CD8-positive, alpha-beta memory T cell (primary cell): Measurements from ENCODE around the gene RIMS3. TPM values are rescaled to one million over a fixed set of nuclear protein-coding genes. Genes with fewer than 3 reads are reported as not detected.
A peak's percentile ranks its signal among the peaks of the same experiment; 100 is the strongest.
"Not testable (repeated sequence)": the region's sequence is repeated elsewhere in the genome, so short reads cannot be mapped to it uniquely, and the experiment has no call there.

Experiments
- CTCF ChIA-PET: fragments of 350-600 bp; sonication (Branson Sonifier 250); formaldehyde crosslinking; loops from one replicate; lab custom pipeline; 2021; ENCODE audit warnings: antibody characterized with exemption; lab: Charles Lee
- POLR2A ChIA-PET: fragments of 350-600 bp; sonication (Branson Sonifier 250); formaldehyde crosslinking; loops from one replicate; lab custom pipeline; 2021; ENCODE audit warnings: antibody characterized with exemption; lab: Charles Lee
- DNase-seq, 5 donors: peaks; one replicate each; pipeline versions ENCODE4 v3.0.0 to v3.0.0-alpha.2; 2020 to 2022; ENCODE audit warnings: mixed read lengths in 1 of 5
- H3K27ac ChIP-seq: one replicate; pipeline ENCODE4 v1.7.0; 2013; ENCODE audit warnings: low read depth, mild to moderate bottlenecking, low read length, moderate library complexity
- H3K27me3 ChIP-seq: 2 replicates; pipeline ENCODE4 v1.7.0; 2013; ENCODE audit warnings: low read length, mild to moderate bottlenecking; ENCODE audit not compliant: insufficient read depth, poor library complexity, severe bottlenecking
- H3K36me3 ChIP-seq: 2 replicates; pipeline ENCODE4 v1.7.0; 2013; ENCODE audit warnings: mild to moderate bottlenecking, low read length, moderate library complexity; ENCODE audit not compliant: insufficient read depth
- H3K4me1 ChIP-seq: 2 replicates; pipeline ENCODE4 v1.7.0; 2013; ENCODE audit warnings: mild to moderate bottlenecking, low read length, moderate library complexity; ENCODE audit not compliant: insufficient read depth
- H3K4me3 ChIP-seq: 2 replicates; pipeline ENCODE4 v1.7.0; 2013; ENCODE audit warnings: mild to moderate bottlenecking, low read length
- H3K9me3 ChIP-seq: 2 replicates; pipeline ENCODE4 v1.7.0; 2013; ENCODE audit warnings: mild to moderate bottlenecking, low read length
- H3K27ac Mint-ChIP-seq, 8 donors: one replicate each; pipeline ENCODE4 v1.8.0; 2020 to 2021; ENCODE audit warnings: mixed read lengths in 8 of 8, mild to moderate bottlenecking in 6 of 8, inconsistent platforms in 3 of 8, moderate library complexity in 3 of 8
- H3K27me3 Mint-ChIP-seq, 2 donors: one replicate each; pipeline ENCODE4 v1.8.0; 2020 to 2021; ENCODE audit warnings: mixed read lengths in 2 of 2, mild to moderate bottlenecking in 1 of 2, moderate library complexity in 1 of 2
- H3K36me3 Mint-ChIP-seq, 3 donors: one replicate each; pipeline ENCODE4 v1.8.0; 2020 to 2021; ENCODE audit warnings: mixed read lengths in 3 of 3, inconsistent platforms in 1 of 3, mild to moderate bottlenecking in 1 of 3
- H3K4me1 Mint-ChIP-seq, 3 donors: one replicate each; pipeline ENCODE4 v1.8.0; 2020 to 2021; ENCODE audit warnings: mixed read lengths in 3 of 3, inconsistent platforms in 1 of 3, mild to moderate bottlenecking in 1 of 3
- H3K4me3 Mint-ChIP-seq, 7 donors: one replicate each; pipeline ENCODE4 v1.8.0; 2020 to 2021; ENCODE audit warnings: mixed read lengths in 7 of 7, mild to moderate bottlenecking in 6 of 7, moderate library complexity in 4 of 7, inconsistent platforms in 2 of 7
- H3K9me3 Mint-ChIP-seq, 5 donors: one replicate each; pipeline ENCODE4 v1.8.0; 2020 to 2022; ENCODE audit warnings: mixed read lengths in 5 of 5, mild to moderate bottlenecking in 3 of 5, moderate library complexity in 2 of 5, inconsistent platforms in 1 of 5
- polyA plus RNA-seq: library from polyadenylated mRNA; unstranded; fragments of 300-500 nt; fragmentation: Illumina TruSeq; gene quantifications from one replicate; pipeline ENCODE4 v1.2.3, GENCODE V29; 2021
- total RNA-seq, 2 experiments: library from RNA; stranded (reverse); gene quantifications; one replicate each; pipeline ENCODE4 v1.2.3, GENCODE V29; 2021

RIMS3 gene
- total and polyA plus RNA-seq, 3 experiments from 2014 or later = 1.4 to 5.4 (median 1.7) TPM

- ChIA-PET CTCF (interaction anchor here (2.1 kb wide), 1 partner anchor 34 kb away, joined by 4 read pairs; no protein-coding TSS in a partner anchor), POLR2A (no interaction called here)
- no peaks in the 10 kb centered on the region for H3K36me3 ChIP-seq
- H3K27ac ChIP-seq = no peak overlapping the region
- Mint-ChIP-seq H3K4me1 (peaks cover 11 to 21% (median 17%) of the 10 kb centered on the region in 3 donors), H3K27ac (peak overlapping the region in 5 of 8 donors; percentile 8 to 86 (median 34)), H3K27me3 (no peaks in the 10 kb centered on the region), H3K4me3 (peak overlapping the region in 1 of 7 donors; percentile 63), H3K9me3 (no peaks in the 10 kb centered on the region), H3K36me3 (peaks cover 0 to 3% (median 0%) of the 10 kb centered on the region in 3 donors)
- H3K27me3 ChIP-seq = no peaks in the 10 kb centered on the region
- no peak overlapping the region for H3K4me3 ChIP-seq
- peaks cover 2% of the 10 kb centered on the region for H3K4me1 ChIP-seq
- DNase-seq = no peak
- no peaks in the 10 kb centered on the region for H3K9me3 ChIP-seq
Observed at GRCh38 chr1:40634901-40635655, 30.4 kb downstream of the RIMS3 start.

GRCh38 chr1:40633931-40634376 lies 31.5 kb downstream of the RIMS3 start:
- Mint-ChIP-seq H3K4me1 (peaks cover 23 to 30% (median 26%) of the 10 kb centered on the region in 3 donors), H3K4me3 (no peak overlapping the region)
- CTCF ChIA-PET = interaction anchor here (2.1 kb wide), 1 partner anchor 36 kb away, joined by 4 read pairs; no protein-coding TSS in a partner anchor

GRCh38 chr1:40633523-40633922 lies 32.0 kb downstream of the RIMS3 start:
- Mint-ChIP-seq H3K27ac (peak overlapping the region in 4 of 8 donors; percentile 2 to 42 (median 16)), H3K27me3 (no peaks in the 10 kb centered on the region), H3K4me1 (peaks cover 27 to 34% (median 30%) of the 10 kb centered on the region in 3 donors), H3K9me3 (no peaks in the 10 kb centered on the region), H3K36me3 (peaks cover 0 to 3% (median 0%) of the 10 kb centered on the region in 3 donors), H3K4me3 (no peak overlapping the region)
- H3K27me3 ChIP-seq = no peaks in the 10 kb centered on the region
- no peak overlapping the region for H3K27ac ChIP-seq
- H3K36me3 ChIP-seq = no peaks in the 10 kb centered on the region
- peaks cover 16% of the 10 kb centered on the region for H3K4me1 ChIP-seq
- no peaks in the 10 kb centered on the region for H3K9me3 ChIP-seq
- no peak for DNase-seq
- no peak overlapping the region for H3K4me3 ChIP-seq
- ChIA-PET CTCF (no interaction called here), POLR2A (no interaction called here)

More at GRCh38 chr1:40633931-40634376, 31.5 kb downstream of the RIMS3 start:
- Mint-ChIP-seq H3K27me3 (no peaks in the 10 kb centered on the region), H3K9me3 (no peaks in the 10 kb centered on the region), H3K27ac (peak overlapping the region in 3 of 8 donors; percentile 2 to 42 (median 22)), H3K36me3 (peaks cover 0 to 3% (median 0%) of the 10 kb centered on the region in 3 donors)
- DNase-seq = no peak
- no peaks in the 10 kb centered on the region for H3K9me3 ChIP-seq
- H3K27ac ChIP-seq = no peak overlapping the region
- H3K36me3 ChIP-seq = no peaks in the 10 kb centered on the region
- POLR2A ChIA-PET = no interaction called here
- H3K4me1 ChIP-seq = peaks cover 12% of the 10 kb centered on the region
- no peak overlapping the region for H3K4me3 ChIP-seq
- no peaks in the 10 kb centered on the region for H3K27me3 ChIP-seq

GRCh38 chr1:40630488-40631223 lies 34.8 kb downstream of the RIMS3 start:
- peaks cover 34 to 42% (median 38%) of the 10 kb centered on the region in 3 donors for H3K4me1 Mint-ChIP-seq
- POLR2A ChIA-PET = no interaction called here
- Histone ChIP-seq H3K4me3 (no peak overlapping the region), H3K36me3 (no peaks in the 10 kb centered on the region), H3K9me3 (no peaks in the 10 kb centered on the region), H3K4me1 (peaks cover 16% of the 10 kb centered on the region), H3K27me3 (no peaks in the 10 kb centered on the region), H3K27ac (no peak overlapping the region)
- H3K27me3 Mint-ChIP-seq = no peaks in the 10 kb centered on the region
- no peaks in the 10 kb centered on the region for H3K9me3 Mint-ChIP-seq
- CTCF ChIA-PET = interaction anchor here (2.3 kb wide), 1 partner anchor 39 kb away, joined by 7 read pairs; no protein-coding TSS in a partner anchor
- H3K36me3 Mint-ChIP-seq = peaks cover 0 to 3% (median 1%) of the 10 kb centered on the region in 3 donors
- H3K4me3 Mint-ChIP-seq = peak overlapping the region in 1 of 7 donors; percentile 69
- H3K27ac Mint-ChIP-seq = peak overlapping the region in 7 of 8 donors; percentile 68 to 97 (median 92)
- no peak for DNase-seq

- Mint-ChIP-seq H3K4me3 (peak overlapping the region in 5 of 7 donors; percentile 18 to 84 (median 46)), H3K27ac (peak overlapping the region; percentile 68 to 97 (median 92)), H3K4me1 (peaks cover 27 to 34% (median 29%) of the 10 kb centered on the region in 3 donors)
- H3K9me3 Mint-ChIP-seq, H3K27me3 Mint-ChIP-seq, H3K27me3 ChIP-seq, POLR2A ChIA-PET, H3K9me3 ChIP-seq, H3K36me3 Mint-ChIP-seq, H3K27ac ChIP-seq, H3K4me3 ChIP-seq, H3K36me3 ChIP-seq: not testable (repeated sequence)
- peak in 4 of 5 donors; percentile 31 to 45 (median 38) for DNase-seq
- CTCF ChIA-PET = interaction anchor here (0.7 to 2.3 kb wide), 5 partner anchors 15 to 323 kb away, joined by 3 to 7 read pairs (median 3); no protein-coding TSS in a partner anchor
- peaks cover 16% of the 10 kb centered on the region for H3K4me1 ChIP-seq
Observed at GRCh38 chr1:40629546-40629945, 35.9 kb downstream of the RIMS3 start.

- Mint-ChIP-seq H3K9me3 (no peaks in the 10 kb centered on the region), H3K27me3 (no peaks in the 10 kb centered on the region), H3K36me3 (peaks cover 0 to 1% (median 0%) of the 10 kb centered on the region in 3 donors), H3K27ac (peak overlapping the region in 6 of 8 donors; percentile 56 to 97 (median 93)), H3K4me1 (peaks cover 27 to 33% (median 29%) of the 10 kb centered on the region in 3 donors), H3K4me3 (peak overlapping the region in 3 of 7 donors; percentile 45 to 55 (median 46))
- no peak overlapping the region for H3K27ac ChIP-seq
- POLR2A ChIA-PET = no interaction called here
- no peaks in the 10 kb centered on the region for H3K27me3 ChIP-seq
- DNase-seq = no peak
- H3K36me3 ChIP-seq = no peaks in the 10 kb centered on the region
- H3K4me3 ChIP-seq = no peak overlapping the region
- H3K9me3 ChIP-seq = no peaks in the 10 kb centered on the region
- H3K4me1 ChIP-seq = peaks cover 16% of the 10 kb centered on the region
- CTCF ChIA-PET = interaction anchor here (0.7 to 2.3 kb wide), 5 partner anchors 14 to 324 kb away, joined by 3 to 7 read pairs (median 3); no protein-coding TSS in a partner anchor
Observed at GRCh38 chr1:40628903-40629292, 36.6 kb downstream of the RIMS3 start.

GRCh38 chr1:40627987-40628902 lies 37.2 kb downstream of the RIMS3 start:
- peak overlapping the region; percentile 56 to 97 (median 85) for H3K27ac Mint-ChIP-seq
- no peak overlapping the region for H3K4me3 ChIP-seq
- peaks cover 0 to 1% (median 0%) of the 10 kb centered on the region in 3 donors for H3K36me3 Mint-ChIP-seq
- DNase-seq = peak in 1 of 5 donors; percentile 24
- peak overlapping the region in 3 of 7 donors; percentile 7 to 55 (median 11) for H3K4me3 Mint-ChIP-seq
- ChIA-PET POLR2A (no interaction called here), CTCF (interaction anchor here (1.4 to 2.3 kb wide), 2 partner anchors 13 to 41 kb away, joined by 4 to 7 read pairs; no protein-coding TSS in a partner anchor)
- H3K9me3 Mint-ChIP-seq = no peaks in the 10 kb centered on the region
- peaks cover 16% of the 10 kb centered on the region for H3K4me1 ChIP-seq
- H3K9me3 ChIP-seq = no peaks in the 10 kb centered on the region
- no peaks in the 10 kb centered on the region for H3K27me3 ChIP-seq
- H3K27me3 Mint-ChIP-seq = no peaks in the 10 kb centered on the region
- peaks cover 27 to 29% (median 28%) of the 10 kb centered on the region in 3 donors for H3K4me1 Mint-ChIP-seq
- no peaks in the 10 kb centered on the region for H3K36me3 ChIP-seq
- no peak overlapping the region for H3K27ac ChIP-seq
